ENCODE results near the gene SUCLG1.
"Not testable (repeated sequence)": the region's sequence is repeated elsewhere in the genome, so short reads cannot be mapped to it uniquely, and the experiment has no call there.

SUCLG1 gene

GRCh38 chr2:84409531-84409930 lies 49.5 kb downstream of the SUCLG1 start:
- DNase-seq, result no peak

- DNase-seq, result not testable (repeated sequence)
These were observed 57.0 kb downstream of the SUCLG1 start for GRCh38 chr2:84402111-84402510.

- not testable (repeated sequence) for DNase-seq
These were observed 59.2 kb downstream of the SUCLG1 start for GRCh38 chr2:84399839-84400238.

- DNase-seq, result no peak
These were observed 63.3 kb downstream of the SUCLG1 start for GRCh38 chr2:84395820-84396219.

- DNase-seq, result no peak
These were observed 64.5 kb downstream of the SUCLG1 start for GRCh38 chr2:84394628-84395027.

- DNase-seq, result no peak
These were observed 65.3 kb downstream of the SUCLG1 start for GRCh38 chr2:84393829-84394228.

- DNase-seq, result no peak
These were observed 69.3 kb downstream of the SUCLG1 start for GRCh38 chr2:84389794-84390193.

GRCh38 chr2:84388921-84389490 lies 70.1 kb downstream of the SUCLG1 start:
- DNase-seq, result no peak

- DNase-seq, result no peak
These were observed 70.9 kb downstream of the SUCLG1 start for GRCh38 chr2:84388133-84388532.

- DNase-seq, result no peak
These were observed 72.6 kb downstream of the SUCLG1 start for GRCh38 chr2:84386336-84387040.

GRCh38 chr2:84383271-84383670 lies 75.8 kb downstream of the SUCLG1 start:
- no peak for DNase-seq

- DNase-seq, result no peak
These were observed 78.2 kb downstream of the SUCLG1 start for GRCh38 chr2:84380875-84381274.

GRCh38 chr2:84378960-84379359 lies 80.1 kb downstream of the SUCLG1 start:
- DNase-seq, result no peak

GRCh38 chr2:84375020-84375419 lies 84.1 kb downstream of the SUCLG1 start:
- no peak for DNase-seq

GRCh38 chr2:84373866-84374265 lies 85.2 kb downstream of the SUCLG1 start:
- no peak for DNase-seq
